ENCODE data around the gene FLVCR2.
"Not testable (repeated sequence)": the region's sequence is repeated elsewhere in the genome, so short reads cannot be mapped to it uniquely, and the experiment has no call there.

FLVCR2 gene

DNA sequence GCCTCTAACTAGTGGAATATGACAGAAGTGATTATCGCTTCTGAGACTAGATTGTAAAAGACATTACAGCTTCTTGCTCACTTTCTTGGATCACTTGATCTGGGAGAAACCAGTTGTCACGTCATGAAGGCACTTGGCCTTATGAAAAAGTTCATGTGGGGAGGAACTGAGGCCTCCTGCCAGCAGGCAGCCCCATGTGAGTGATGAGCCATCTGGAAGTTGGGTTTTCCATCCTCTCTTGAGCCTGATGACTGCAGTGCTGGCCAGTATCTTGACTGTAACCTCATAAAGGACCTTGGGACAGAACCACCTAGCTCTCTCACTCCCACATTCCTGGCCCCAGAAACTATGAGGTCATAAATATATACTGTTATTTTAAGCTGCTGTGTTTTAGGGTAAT, 110.6 kb downstream of the FLVCR2 start:
- no peak overlapping the region for H3K4me3 ChIP-seq (ENCODE audit: insufficient read length, low read depth)
- peaks cover 37% of the 10 kb centered on the region for H3K36me3 ChIP-seq (ENCODE audit: insufficient read depth, insufficient read length, low read length)
- DNase-seq (ENCODE audit: low read depth, low spot score) = no peak
- peaks cover 2% of the 10 kb centered on the region; the same call in 1 of the 2 replicates for H3K9me3 ChIP-seq (ENCODE audit: insufficient read depth, low read length)
- no peaks in the 10 kb centered on the region for H3K27me3 ChIP-seq (ENCODE audit: insufficient read depth, insufficient read length)
- TF ChIP-seq SUZ12 (IDR thresholded peaks at IDR 0.05; ENCODE audit: extremely low read depth, insufficient read depth, insufficient read length) (no peak), ZNF274 (IDR thresholded peaks at IDR 0.05; ENCODE audit: low read depth, low read length) (no peak), YY1 (IDR thresholded peaks at IDR 0.05; ENCODE audit: insufficient read depth, insufficient read length) (no peak)
- no peaks in the 10 kb centered on the region for H3K4me1 ChIP-seq (ENCODE audit: insufficient read depth, insufficient read length)
- no peak overlapping the region for H3K9ac ChIP-seq (ENCODE audit: insufficient read length, low read depth)

DNA sequence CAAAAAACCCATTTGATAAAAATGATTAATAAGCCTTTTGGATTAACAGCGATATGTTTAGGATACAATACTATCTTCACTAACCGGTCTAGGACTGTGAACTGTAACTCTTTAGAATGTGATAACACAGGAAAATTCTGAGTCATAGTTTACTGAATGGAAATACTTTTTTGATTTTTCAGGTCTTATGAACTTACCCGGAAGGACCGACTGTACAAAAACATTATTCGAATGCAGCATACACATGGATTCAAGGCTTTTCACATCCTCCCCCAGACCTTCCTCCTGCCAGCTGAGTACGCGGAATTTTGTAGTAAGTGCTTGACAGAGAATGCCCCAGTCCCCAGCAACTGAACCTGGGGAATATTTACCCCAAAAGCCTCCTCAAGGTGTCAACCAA, 111.6 kb downstream of the FLVCR2 start:
- H3K4me1 ChIP-seq (ENCODE audit: insufficient read depth, insufficient read length) = no peaks in the 10 kb centered on the region
- no peaks in the 10 kb centered on the region for H3K27me3 ChIP-seq (ENCODE audit: insufficient read depth, insufficient read length)
- H3K9me3 ChIP-seq (ENCODE audit: insufficient read depth, low read length) = peaks cover 8% of the 10 kb centered on the region; the same call in 1 of the 2 replicates
- peaks cover 39% of the 10 kb centered on the region for H3K36me3 ChIP-seq (ENCODE audit: insufficient read depth, insufficient read length, low read length)
- no peak for DNase-seq (ENCODE audit: low read depth, low spot score)
- no peak overlapping the region for H3K4me3 ChIP-seq (ENCODE audit: insufficient read length, low read depth)
- H3K9ac ChIP-seq (ENCODE audit: insufficient read length, low read depth) = no peak overlapping the region
- TF ChIP-seq SUZ12 (IDR thresholded peaks at IDR 0.05; ENCODE audit: extremely low read depth, insufficient read depth, insufficient read length) (no peak), ZNF274 (IDR thresholded peaks at IDR 0.05; ENCODE audit: low read depth, low read length) (no peak), YY1 (IDR thresholded peaks at IDR 0.05; ENCODE audit: insufficient read depth, insufficient read length) (no peak)

DNA sequence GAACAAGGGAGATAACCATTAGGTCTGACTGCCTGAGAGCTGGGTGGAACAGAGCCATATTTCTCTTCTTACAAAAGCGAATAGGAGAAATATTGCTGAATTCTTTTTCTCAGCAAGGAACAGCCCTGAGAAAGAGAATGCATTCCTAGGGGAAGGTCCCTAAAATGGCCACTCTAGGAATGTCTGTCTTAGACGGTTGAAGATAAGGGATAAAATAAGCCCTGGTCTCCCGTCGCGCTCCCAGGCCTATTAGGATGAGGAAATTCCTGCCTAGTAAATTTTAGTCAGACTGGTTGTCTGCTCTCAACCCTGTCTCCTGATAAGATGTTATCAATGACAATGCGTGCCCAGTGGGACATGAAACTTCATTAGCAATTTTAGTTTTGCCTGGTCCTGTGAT, 116.6 kb downstream of the FLVCR2 start:
- not testable (repeated sequence) for H3K4me1 ChIP-seq (ENCODE audit: insufficient read depth, insufficient read length); H3K27me3 ChIP-seq (ENCODE audit: insufficient read depth, insufficient read length); H3K9me3 ChIP-seq (ENCODE audit: insufficient read depth, low read length); H3K9ac ChIP-seq (ENCODE audit: insufficient read length, low read depth); H3K4me3 ChIP-seq (ENCODE audit: insufficient read length, low read depth); DNase-seq (ENCODE audit: low read depth, low spot score)
- H3K36me3 ChIP-seq (ENCODE audit: insufficient read depth, insufficient read length, low read length) = peaks cover 55% of the 10 kb centered on the region

DNA sequence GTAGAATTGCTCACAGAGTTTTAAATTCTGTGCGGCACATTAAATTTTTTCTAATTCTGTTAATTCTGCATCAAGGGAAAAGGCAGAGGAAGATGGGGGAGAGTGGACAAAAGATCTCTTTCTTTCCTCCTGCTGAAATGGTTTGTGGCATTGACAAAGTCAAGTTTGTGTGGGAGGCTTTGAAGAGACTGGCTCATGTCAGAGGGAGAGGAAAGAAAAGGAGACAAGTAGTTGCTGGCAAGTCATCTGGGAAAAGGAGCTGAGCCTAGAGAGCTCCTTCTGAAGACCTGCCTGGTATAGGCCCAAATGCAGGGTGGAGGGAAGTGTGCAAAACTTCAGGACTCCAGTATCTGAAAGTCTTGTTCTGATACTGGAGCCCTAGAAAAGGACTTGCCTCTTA, 119.0 kb downstream of the FLVCR2 start:
- Histone ChIP-seq H3K4me1 (ENCODE audit: insufficient read depth, insufficient read length) (no peaks in the 10 kb centered on the region), H3K4me3 (ENCODE audit: insufficient read length, low read depth) (no peak overlapping the region), H3K9me3 (ENCODE audit: insufficient read depth, low read length) (peaks cover 10% of the 10 kb centered on the region; the same call in 1 of the 2 replicates), H3K27me3 (ENCODE audit: insufficient read depth, insufficient read length) (no peaks in the 10 kb centered on the region), H3K36me3 (ENCODE audit: insufficient read depth, insufficient read length, low read length) (peaks cover 52% of the 10 kb centered on the region), H3K9ac (ENCODE audit: insufficient read length, low read depth) (no peak overlapping the region)
- DNase-seq (ENCODE audit: low read depth, low spot score) = no peak
- TF ChIP-seq SUZ12 (IDR thresholded peaks at IDR 0.05; ENCODE audit: extremely low read depth, insufficient read depth, insufficient read length) = no peak
- TF ChIP-seq YY1 (IDR thresholded peaks at IDR 0.05; ENCODE audit: insufficient read depth, insufficient read length) = no peak
- TF ChIP-seq ZNF274 (IDR thresholded peaks at IDR 0.05; ENCODE audit: low read depth, low read length) = no peak

Measured in NT2/D1 (cell line).